Right kidney (tissue), 9 donors: ENCODE results near the gene LCE2B.
A peak's percentile ranks its signal among the peaks of the same experiment; 100 is the strongest.
"Not testable (repeated sequence)": the region's sequence is repeated elsewhere in the genome, so short reads cannot be mapped to it uniquely, and the experiment has no call there.

Source experiments
- DNase-seq: peaks from one replicate; pipeline ENCODE4 v3.0.0-alpha.2; 2016
- long read RNA-seq, 8 donors: transcript quantifications; one replicate each; lab custom pipeline, GENCODE V29; 2026

Gene LCE2B, protein sequence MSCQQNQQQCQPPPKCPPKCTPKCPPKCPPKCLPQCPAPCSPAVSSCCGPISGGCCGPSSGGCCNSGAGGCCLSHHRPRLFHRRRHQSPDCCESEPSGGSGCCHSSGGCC
- long read RNA-seq, donor 1: 0 reads
- long read RNA-seq, donor 2: 0 reads
- long read RNA-seq, donor 3: 0 reads
- long read RNA-seq, donor 4: 0 reads
- long read RNA-seq, donor 5: 0 reads
- long read RNA-seq, donor 6: 0 reads
- long read RNA-seq, donor 7: 0 reads
- long read RNA-seq, donor 8: 0 reads

DNA sequence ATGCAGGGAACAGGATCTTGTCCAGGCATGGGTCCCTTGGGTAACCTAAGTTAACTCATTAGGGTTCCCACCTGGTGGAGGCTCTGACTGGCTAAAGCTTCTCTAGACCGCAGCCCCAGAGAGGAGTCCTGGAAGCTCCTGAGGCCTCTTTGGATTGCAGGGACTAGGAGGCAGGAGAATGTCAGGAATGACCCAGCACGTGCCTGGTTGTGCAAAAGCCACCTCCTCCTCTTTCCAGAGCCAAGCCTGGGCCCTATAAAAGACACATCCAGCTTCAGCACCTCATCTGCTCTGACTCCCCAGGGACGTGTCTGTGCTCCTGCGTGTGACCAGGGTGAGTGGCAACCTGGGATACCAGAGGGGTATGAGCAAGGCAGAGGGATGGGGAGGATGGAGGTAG, at the start of gene LCE2B:
Gene LCE2B (plus strand): TSS at position 301 of the 400 bp plus-strand sequence. CDS start 721 bp downstream, outside the sequence.
- not testable (repeated sequence) for DNase-seq

DNA sequence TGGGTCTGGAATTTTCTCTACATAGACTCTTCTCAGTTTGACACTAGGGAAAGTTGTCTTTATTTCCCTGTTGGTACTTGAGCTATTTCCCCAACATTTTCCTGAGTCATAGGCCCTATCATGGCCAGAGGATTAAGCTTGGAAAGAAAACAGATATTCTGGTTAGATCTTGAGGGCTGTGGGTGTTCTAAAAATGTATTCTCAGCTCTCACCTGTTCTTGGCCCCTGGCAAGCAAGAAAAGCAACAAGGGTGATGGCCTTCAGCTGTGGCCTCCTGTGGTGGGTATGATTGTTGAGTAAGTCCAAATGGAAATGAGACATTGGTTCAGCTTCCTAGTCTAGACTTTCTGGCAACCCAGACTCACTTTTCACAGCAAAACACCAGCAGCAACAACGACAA, 45.6 kb upstream of the LCE2B start:
- DNase-seq: no peak

DNA sequence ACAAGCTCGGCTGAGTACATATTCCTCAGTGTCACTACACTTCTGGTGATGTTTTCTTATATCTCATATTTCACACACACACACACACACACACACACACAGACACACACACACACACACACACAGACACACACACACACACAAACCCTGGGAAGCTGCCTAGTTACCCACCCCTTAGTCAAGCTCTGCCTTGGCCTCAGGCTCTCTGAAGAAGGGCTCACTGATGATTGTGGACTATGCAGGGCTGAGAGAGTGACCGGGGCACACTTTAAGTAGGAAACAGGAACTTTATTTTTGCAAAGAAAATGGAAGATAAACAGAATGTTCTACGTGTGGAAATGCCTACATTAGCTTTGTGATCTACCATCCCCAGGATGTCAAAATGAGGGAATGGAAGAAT, 42.0 kb upstream of the LCE2B start:
- no peak for DNase-seq

- DNase-seq: no peak
Observed at GRCh38 chr1:152645146-152645545, 40.8 kb upstream of the LCE2B start.

DNA sequence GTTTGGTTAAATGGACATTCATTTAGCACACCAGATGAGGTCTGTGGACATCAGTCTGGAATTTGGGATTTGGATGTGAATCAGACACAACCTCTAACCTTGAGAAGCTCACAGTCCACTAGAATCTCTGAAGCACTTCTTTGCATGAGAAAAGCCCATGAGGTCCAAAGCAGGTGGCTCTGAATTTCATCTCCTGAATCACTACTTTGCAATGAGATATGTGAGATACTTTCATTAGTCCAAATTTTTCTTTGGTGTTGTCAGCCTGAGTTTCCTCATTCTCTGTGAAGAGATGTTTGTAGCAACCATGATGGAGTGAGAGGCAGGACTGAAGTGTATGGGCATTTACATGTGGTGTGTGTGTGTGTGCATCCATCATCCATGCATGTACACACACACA, 39.3 kb upstream of the LCE2B start:
- DNase-seq: no peak

- peak; percentile 21 for DNase-seq
Observed at GRCh38 chr1:152654110-152654509, 31.8 kb upstream of the LCE2B start.

DNA sequence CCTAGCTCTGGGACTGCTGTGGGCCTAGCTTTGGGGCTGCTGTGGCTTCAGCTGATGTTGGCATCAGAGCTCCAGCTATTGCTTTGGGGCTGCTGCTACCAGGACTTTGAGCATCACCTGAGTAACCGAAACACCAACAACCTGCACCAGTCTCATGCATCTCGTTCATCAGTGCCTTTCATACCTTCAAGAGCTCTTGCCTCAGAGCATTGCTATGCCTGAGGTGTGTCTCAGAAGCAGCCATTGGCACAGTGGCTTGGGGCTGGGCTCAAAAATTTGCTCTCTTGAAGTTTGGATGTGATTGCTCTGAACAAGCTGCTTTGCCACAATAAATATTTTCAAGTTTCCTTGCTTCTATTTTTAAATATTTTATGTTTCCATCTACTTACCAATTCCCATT, 29.5 kb upstream of the LCE2B start:
- DNase-seq: no peak

GRCh38 chr1:152657677-152658076, 28.2 kb upstream of the LCE2B start:
- DNase-seq: no peak

- DNase-seq: no peak
Observed at GRCh38 chr1:152658649-152659048, 27.3 kb upstream of the LCE2B start.

DNA sequence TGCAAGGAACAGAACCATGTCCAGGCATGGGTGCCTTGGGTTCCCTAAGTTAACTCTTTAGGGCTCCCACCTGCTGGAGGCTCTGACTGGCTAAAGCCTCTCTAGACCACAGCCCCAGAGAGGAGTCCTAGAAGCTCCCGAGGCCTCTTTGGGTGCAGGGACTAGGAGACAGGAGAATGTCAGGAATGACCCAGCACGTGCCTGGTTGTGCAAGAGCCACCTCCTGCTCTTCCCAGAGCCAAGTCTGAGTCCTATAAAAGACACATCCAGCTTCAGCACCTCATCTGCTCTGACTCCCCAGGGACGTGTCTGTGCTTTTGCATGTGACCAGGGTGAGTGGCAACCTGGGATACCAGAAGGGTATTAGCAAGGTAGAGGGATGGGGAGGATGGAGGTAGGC, 22.8 kb upstream of the LCE2B start, which contains the start of gene LCE2D:
Gene LCE2D (plus strand): TSS at position 283 of the 400 bp plus-strand sequence. CDS start 726 bp downstream, outside the sequence.
- no peak for DNase-seq

DNA sequence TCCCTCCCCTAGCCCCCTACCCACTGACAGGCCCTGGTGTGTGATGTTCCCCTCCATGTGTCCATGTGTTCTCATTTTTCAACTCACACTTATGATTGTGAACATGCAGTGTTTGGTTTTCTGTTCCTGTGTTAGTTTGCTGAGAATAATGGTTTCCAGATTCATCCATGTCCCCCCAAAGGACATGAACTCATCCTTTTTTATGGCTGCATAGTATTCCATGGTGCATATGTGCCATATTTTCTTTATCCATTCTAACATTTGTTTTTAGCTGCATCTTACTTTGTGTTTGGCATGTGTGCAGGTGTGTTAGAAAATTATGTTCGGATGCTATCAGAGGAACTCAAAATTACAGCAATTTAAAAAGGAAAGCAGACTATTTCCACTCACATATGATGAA, 19.8 kb upstream of the LCE2B start:
- DNase-seq: not testable (repeated sequence)

DNA sequence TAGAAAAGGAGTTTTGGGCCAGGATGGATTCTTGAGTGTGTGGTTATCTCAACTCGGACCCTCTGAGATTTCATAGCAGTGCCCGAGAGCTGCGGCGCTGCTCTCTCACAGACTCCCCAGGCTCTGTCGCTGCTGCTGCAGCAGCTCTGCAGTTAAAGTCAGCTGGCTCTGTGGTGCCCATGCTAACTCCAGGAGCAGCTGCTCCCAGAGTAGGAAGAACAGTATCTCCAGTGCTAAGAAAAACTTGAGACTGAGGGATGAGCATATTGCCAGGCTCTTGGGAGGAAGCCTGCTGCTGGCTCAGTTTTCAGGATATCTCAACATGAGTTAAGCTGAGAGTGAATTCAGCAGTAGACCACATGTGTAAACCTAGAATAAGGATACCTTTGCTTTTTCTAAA, 18.3 kb upstream of the LCE2B start:
- DNase-seq: no peak

GRCh38 chr1:152673016-152673415, 12.9 kb upstream of the LCE2B start:
- no peak for DNase-seq

DNA sequence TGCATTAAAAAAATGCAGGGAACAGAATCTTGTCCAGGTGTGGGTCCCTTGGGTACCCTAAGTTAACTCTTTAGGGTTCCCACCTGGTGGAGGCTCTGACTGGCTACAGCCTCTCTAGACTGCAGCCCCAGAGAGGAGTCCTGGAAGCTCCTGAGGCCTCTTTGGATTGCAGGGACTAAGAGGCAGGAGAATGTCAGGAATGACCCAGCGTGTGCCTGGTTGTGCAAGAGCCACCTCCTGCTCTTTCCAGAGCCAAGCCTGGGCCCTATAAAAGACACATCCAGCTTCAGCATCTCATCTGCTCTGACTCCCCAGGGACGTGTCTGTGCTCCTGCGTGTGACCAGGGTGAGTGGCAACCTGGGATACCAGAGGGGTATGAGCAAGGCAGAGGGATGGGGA, 10.9 kb upstream of the LCE2B start, which contains the start of gene LCE2C:
Gene LCE2C (plus strand): TSS at position 297 of the 400 bp plus-strand sequence. CDS start 737 bp downstream, outside the sequence.
- DNase-seq: not testable (repeated sequence)

- DNase-seq: no peak
Observed at GRCh38 chr1:152679459-152679858, 6.5 kb upstream of the LCE2B start.

DNA sequence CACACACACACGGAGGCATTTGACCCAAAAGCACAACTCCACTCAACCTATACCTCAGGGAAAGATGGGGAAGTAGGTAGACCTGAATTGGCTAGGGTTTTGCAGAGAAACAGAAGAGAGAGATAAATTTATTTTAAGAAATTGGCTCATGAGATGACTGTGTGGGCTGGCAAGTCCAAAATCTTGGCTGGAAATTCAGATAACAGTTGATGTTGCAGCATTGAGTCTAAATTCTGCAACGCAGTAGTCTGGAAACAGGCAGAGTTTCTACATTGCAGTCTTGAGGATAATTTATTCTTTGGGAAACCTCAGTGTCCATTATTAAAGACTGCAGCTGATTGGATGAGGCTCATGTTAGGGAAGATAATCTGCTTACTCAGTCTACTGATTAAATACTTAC, 4.3 kb upstream of the LCE2B start:
- no peak for DNase-seq

DNA sequence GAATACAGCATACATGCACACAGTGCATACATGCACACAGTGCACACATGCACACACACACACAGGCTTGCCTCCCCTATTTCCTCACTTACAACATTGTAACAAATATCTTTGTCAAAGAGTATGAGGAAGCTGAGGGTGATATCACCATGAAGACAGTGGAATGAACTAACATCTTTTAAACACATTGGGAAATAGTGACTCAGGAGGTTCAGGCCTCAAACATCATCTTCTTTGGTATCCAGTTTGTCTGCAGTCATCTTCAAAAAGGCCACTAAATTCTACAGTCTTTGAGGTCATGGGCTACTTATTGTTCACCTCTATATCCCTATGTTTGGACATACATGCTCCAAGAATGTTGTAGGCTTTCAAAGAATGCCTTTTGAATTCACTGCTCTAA, 2.1 kb upstream of the LCE2B start:
- DNase-seq: no peak

- DNase-seq: no peak
Observed at GRCh38 chr1:152697701-152698600, 12.0 kb downstream of the LCE2B start, which contains the start of gene LCE2A. Gene LCE2A, plus strand, starts transcription at chr1:152698345. Its CDS starts 557 bp downstream, at chr1:152698902.

DNA sequence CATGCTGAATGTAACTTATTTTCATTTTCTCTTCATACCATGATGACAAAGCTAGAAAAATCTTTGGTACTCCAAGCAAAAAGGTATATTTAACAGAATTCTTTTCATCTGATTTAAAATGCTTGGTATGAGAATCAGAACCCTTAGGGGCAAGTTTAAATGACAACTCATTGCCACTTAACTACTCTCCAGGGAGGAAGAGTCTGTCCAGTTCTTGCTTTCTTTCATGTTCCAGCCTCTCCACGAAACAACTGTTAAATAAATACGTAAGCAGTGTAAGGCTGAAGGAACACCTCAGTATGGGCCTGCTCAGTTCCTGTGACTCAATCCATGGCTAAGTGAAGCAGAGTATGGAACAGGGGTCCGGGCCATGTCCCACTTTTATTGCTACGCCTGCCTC, 13.8 kb downstream of the LCE2B start:
- no peak for DNase-seq

DNA sequence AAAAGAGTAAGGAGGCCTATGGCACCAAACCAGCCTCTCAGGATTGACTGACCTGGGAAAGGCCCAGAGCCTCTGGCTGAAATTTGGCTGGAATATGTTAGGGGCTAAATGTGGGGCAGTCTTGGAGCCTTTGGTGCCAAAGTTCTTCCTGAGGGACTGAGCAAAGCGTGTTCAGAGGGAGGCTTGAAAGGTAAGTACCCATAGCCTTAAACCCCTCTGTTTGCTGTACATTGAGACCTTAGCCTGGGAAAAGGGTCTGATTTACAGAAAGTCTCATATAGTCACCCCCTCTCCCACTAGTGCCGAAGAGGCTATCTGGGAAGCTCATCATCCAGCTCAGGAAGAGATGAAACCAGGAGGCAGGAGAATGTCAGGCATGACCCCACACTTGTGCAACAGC, 21.9 kb downstream of the LCE2B start, which contains the start of gene LCE4A:
Gene LCE4A (plus strand): TSS at position 301 of the 400 bp plus-strand sequence. CDS start 916 bp downstream, outside the sequence.
- no peak for DNase-seq

DNA sequence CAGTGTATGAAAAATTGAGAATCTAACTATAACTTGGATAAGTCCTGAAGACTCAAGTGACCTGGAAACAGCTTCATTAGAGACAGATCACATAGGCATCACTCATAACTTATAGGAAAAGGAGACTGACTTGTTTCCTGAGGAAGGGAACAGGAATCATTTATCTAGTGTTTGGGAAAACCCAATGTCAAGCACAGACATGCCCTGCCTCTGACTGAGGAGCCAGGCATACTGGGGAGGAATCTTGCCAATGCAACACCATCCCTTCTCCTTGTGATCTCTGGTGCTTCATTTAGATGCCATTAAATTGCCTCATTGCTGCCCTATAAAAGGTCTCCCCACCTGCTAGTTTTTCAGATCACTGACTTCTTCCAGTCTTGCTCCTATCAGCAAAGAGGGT, 32.3 kb downstream of the LCE2B start:
- DNase-seq: no peak

DNA sequence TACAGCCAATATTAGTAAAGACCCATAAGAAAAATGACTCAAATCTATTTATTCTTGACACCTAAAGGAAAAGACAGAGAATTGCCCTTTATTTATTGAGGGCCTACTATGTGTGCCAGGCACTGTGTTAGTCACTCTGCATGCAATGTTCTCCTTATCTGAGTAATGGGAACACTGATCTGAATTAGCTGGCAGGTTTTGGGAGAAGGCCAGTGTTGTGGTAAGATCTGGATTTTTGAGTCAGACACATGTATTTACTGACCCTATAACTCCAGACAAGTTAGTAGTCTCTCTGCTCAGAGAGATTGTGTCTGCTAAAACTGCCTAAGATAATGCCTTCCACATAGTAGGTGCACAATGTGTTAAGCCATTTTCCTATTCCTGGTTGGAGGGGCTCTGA, 39.3 kb downstream of the LCE2B start:
- no peak for DNase-seq

GRCh38 chr1:152728986-152729385, 43.1 kb downstream of the LCE2B start:
- no peak for DNase-seq
